Erythroblast (primary cell): ENCODE results near the gene ALS2.

Experiments
- GATA1 ChIP-seq: IDR thresholded peaks from 2 replicates; pipeline ENCODE4 v1.6.1; 2011; ENCODE audit warnings: low read depth, mild to moderate bottlenecking, control low read depth, low read length, moderate library complexity
- POLR2A ChIP-seq: IDR thresholded peaks from 2 replicates; pipeline ENCODE4 v1.6.1; 2011; ENCODE audit warnings: mild to moderate bottlenecking, low read length

GRCh38 chr2:201660293-201660895, 120.3 kb downstream of the ALS2 start:
- TF ChIP-seq POLR2A, result no peak
- TF ChIP-seq GATA1, result no peak
